WERI-Rb-1 (cell line): ENCODE data around the gene LSM4.
"Not testable (repeated sequence)": the region's sequence is repeated elsewhere in the genome, so short reads cannot be mapped to it uniquely, and the experiment has no call there.

Experiments
- DNase-seq: peaks from one replicate; pipeline ENCODE4 v3.0.0-alpha.2; 2020
- H3K27ac ChIP-seq: fragments of 250-450 bp; sonication (Bioruptor Pico); 2 replicates; pipeline ENCODE4 v1.5.1; 2020; ENCODE audit warnings: mild to moderate bottlenecking, moderate library complexity
- H3K27me3 ChIP-seq: fragments of 250-450 bp; sonication (Bioruptor Pico); 2 replicates; pipeline ENCODE4 v1.5.1; 2021; ENCODE audit warnings: mild to moderate bottlenecking, low read depth, moderate library complexity; ENCODE audit not compliant: insufficient read depth, severe bottlenecking
- H3K36me3 ChIP-seq: fragments of 250-450 bp; sonication (Bioruptor Pico); 2 replicates; pipeline ENCODE4 v1.5.1; 2020; ENCODE audit warnings: mild to moderate bottlenecking, moderate library complexity
- H3K4me3 ChIP-seq: 2 replicates; pipeline ENCODE4 v1.5.1; 2011; ENCODE audit warnings: low read depth, mild to moderate bottlenecking, control low read depth, low read length
- H3K9me3 ChIP-seq: fragments of 250-450 bp; sonication (Bioruptor Pico); 2 replicates; pipeline ENCODE4 v1.5.1; 2021; ENCODE audit warnings: mild to moderate bottlenecking, moderate library complexity; ENCODE audit not compliant: severe bottlenecking
- TF ChIP-seq, protein P1 (sequence below): IDR thresholded peaks from 2 replicates; pipeline ENCODE4 v1.5.1; 2011; ENCODE audit warnings: low read depth, mild to moderate bottlenecking, control low read depth, inconsistent platforms, low read length

Gene LSM4

DNA sequence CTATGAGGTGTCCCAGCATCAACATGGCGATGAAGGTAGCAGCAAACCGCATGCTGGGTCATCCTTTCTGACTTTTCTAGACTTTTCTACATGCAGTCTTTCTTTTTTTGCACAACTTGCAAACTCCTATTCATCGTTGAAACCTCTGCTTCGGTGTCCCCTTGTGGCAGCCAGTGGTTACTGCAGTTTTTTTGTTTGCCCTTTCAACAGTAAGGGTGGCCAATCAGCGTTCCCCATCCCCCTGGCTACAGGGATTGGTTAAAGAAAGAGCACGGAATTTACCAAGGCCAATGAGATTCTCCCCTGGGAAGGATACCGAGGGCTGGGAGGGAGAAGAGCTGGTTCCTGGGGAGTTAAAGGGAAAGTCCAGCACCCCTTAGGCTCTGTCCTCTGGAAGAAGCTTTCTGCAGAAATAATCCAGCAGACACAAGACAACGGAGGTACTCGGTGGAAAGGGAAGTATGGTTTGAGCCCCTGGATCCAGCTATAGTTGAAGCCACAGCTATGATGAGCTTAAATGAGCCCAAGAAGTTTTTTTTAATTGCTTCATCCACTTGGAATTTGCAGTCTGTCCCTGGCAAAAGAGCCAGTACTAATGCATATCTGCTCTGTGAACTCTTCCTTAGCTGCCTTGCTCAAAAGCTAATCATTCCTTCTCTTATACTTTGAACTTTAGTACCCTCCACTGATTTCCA, 5.6 kb upstream of the LSM4 start:
- DNase-seq: peak; percentile 95
- H3K27ac ChIP-seq: peak overlapping the region; percentile 50; the same call in 1 of the 2 replicates
- H3K27me3 ChIP-seq: no peaks in the 10 kb centered on the region
- H3K36me3 ChIP-seq: no peaks in the 10 kb centered on the region
- H3K4me3 ChIP-seq: peak overlapping the region; percentile 7
- TF ChIP-seq, protein P1, sequence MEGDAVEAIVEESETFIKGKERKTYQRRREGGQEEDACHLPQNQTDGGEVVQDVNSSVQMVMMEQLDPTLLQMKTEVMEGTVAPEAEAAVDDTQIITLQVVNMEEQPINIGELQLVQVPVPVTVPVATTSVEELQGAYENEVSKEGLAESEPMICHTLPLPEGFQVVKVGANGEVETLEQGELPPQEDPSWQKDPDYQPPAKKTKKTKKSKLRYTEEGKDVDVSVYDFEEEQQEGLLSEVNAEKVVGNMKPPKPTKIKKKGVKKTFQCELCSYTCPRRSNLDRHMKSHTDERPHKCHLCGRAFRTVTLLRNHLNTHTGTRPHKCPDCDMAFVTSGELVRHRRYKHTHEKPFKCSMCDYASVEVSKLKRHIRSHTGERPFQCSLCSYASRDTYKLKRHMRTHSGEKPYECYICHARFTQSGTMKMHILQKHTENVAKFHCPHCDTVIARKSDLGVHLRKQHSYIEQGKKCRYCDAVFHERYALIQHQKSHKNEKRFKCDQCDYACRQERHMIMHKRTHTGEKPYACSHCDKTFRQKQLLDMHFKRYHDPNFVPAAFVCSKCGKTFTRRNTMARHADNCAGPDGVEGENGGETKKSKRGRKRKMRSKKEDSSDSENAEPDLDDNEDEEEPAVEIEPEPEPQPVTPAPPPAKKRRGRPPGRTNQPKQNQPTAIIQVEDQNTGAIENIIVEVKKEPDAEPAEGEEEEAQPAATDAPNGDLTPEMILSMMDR: peak; percentile 79
- H3K9me3 ChIP-seq: no peaks in the 10 kb centered on the region

DNA sequence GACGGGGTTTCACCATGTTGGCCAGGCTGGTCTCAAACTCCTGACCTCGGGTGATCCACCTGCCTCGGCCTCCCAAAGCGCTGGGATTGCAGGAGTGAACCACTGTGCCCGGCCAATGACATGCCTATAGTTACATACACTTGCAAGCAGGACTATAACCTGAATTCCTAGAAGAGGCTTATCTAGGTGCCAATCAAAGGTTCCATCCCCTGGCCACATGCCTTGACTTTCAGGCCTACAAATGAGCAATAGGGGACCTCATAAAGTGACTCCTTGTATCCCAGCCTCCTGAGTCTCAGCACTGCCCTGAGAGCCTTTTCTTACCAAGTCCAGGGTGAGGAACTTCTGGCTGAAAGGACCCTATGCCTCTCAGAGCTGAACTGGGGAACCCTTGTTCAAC, 3.9 kb upstream of the LSM4 start:
- no peak overlapping the region for H3K4me3 ChIP-seq
- H3K27me3 ChIP-seq: no peaks in the 10 kb centered on the region
- H3K9me3 ChIP-seq: no peaks in the 10 kb centered on the region
- DNase-seq: no peak
- H3K27ac ChIP-seq: no peak overlapping the region
- no peaks in the 10 kb centered on the region; the same call in 1 of the 2 replicates for H3K36me3 ChIP-seq
- TF ChIP-seq, protein P1: no peak

DNA sequence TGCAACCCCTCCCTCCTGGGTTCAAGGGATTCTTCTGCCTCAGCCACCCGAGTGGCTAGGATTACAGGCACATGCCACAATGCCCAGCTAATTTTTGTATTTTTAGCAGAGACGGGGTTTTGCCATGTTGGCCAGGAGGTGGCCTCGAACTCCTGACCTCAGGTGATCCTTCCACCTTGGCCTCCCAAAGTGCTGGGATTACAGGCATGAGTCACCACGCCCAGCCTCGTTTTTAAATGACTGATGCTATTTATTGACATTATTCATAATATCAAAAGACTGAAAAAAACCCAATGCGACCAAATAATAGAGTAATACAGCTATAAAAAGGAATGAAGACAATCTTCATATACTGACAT, 1.5 kb upstream of the LSM4 start:
- H3K4me3 ChIP-seq, H3K9me3 ChIP-seq, DNase-seq, H3K27me3 ChIP-seq: not testable (repeated sequence)
- Histone ChIP-seq H3K36me3 (peaks cover 13% of the 10 kb centered on the region), H3K27ac (peak overlapping the region; percentile 82)

DNA sequence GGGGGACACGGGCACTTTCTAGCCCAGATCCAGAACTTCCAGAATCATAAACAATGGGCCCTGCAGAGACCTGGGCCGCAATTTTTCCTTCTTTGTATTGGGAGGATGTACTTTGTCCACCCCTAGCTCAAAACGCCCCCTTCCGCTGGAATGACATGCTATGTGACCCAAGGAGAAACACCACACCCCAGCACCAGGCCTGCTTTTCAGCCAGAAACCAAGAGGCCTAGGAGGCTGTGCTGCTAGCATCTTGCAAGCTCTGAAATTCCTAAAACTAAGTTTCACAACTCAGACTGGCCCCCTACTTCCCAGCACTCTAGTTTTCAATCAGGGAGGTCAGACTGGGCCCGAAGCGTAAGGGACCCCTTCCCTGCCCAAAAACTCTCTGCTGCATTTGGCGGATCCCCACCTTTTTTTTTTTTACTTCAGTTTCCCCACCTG, 538 bp downstream of the LSM4 start:
- TF ChIP-seq, protein P1: peak; percentile 40
- Histone ChIP-seq H3K9me3 (no peaks in the 10 kb centered on the region), H3K36me3 (peaks cover 13% of the 10 kb centered on the region), H3K4me3 (peak overlapping the region; percentile 97), H3K27me3 (no peaks in the 10 kb centered on the region), H3K27ac (peak overlapping the region; percentile 94)
- DNase-seq: peak; percentile 77

DNA sequence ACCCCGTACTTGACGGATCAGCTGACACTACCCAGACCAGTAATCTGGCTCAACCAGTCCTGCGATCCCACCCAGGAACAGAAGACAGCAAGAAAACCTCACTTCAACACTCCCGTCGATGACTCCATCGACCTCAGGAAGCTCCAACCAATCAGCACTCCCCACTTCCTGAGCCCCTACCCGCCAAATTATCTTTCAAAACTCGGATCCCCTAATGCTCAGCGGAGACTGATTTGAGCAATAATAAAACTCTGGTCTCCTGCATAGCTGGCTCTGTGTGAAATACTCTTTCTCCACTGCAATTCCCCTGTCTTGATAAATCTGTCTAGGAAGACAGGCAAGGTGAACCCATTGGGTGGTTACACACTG, 1.2 kb downstream of the LSM4 start:
- H3K4me3 ChIP-seq: peak overlapping the region; percentile 97
- DNase-seq: no peak
- H3K27me3 ChIP-seq: no peaks in the 10 kb centered on the region
- H3K36me3 ChIP-seq: peaks cover 13% of the 10 kb centered on the region
- H3K9me3 ChIP-seq: no peaks in the 10 kb centered on the region
- TF ChIP-seq, protein P1: no peak
- H3K27ac ChIP-seq: peak overlapping the region; percentile 94

DNA sequence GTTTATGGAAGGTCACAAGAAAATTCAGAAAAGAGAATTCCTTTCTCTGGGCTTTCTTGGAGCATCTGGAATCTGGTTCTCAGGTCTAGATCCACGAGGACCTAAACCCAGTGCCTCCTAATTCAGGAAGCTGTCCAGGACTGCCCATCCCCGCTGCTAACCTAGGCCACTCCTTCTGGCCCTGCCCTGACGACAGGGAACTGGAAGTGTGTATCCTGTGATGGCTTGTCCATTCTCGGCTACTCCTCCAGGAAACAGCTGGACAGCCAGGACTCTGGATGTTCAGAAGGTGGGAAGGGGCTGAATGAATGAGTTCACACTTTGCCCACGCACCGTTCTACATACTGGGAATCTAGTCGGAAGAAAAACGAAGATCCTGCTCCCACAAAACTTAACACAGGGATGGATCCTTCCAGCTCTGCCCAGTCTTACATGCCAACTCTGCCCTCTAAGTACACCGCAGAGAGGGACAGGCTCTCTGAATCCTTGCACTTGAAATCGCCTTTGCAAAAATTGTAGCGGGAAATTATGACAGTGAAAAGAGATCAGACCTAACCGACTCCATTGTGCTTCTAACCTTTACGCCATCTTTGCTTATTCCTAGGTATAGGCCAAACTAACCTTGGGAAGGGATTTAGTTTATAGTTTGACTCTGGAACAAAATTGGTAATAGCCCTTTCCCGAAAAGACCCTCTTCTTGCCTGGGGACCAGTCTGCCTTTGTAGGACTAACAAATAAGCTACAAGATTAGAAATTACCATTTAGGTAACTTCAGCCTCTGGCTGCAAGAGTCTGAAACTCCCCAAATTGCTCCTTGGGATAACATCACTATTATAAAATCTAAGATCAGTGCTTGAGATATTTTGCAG, 1.8 kb downstream of the LSM4 start:
- Histone ChIP-seq H3K9me3 (no peaks in the 10 kb centered on the region), H3K36me3 (peaks cover 13% of the 10 kb centered on the region), H3K4me3 (no peak overlapping the region), H3K27ac (no peak overlapping the region), H3K27me3 (no peaks in the 10 kb centered on the region)
- TF ChIP-seq, protein P1: no peak
- DNase-seq: no peak
